Measurements from ENCODE around the gene GMEB1.
"Not testable (repeated sequence)": the region's sequence is repeated elsewhere in the genome, so short reads cannot be mapped to it uniquely, and the experiment has no call there.

GMEB1 gene, protein sequence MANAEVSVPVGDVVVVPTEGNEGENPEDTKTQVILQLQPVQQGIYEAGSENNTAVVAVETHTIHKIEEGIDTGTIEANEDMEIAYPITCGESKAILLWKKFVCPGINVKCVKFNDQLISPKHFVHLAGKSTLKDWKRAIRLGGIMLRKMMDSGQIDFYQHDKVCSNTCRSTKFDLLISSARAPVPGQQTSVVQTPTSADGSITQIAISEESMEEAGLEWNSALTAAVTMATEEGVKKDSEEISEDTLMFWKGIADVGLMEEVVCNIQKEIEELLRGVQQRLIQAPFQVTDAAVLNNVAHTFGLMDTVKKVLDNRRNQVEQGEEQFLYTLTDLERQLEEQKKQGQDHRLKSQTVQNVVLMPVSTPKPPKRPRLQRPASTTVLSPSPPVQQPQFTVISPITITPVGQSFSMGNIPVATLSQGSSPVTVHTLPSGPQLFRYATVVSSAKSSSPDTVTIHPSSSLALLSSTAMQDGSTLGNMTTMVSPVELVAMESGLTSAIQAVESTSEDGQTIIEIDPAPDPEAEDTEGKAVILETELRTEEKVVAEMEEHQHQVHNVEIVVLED

DNA sequence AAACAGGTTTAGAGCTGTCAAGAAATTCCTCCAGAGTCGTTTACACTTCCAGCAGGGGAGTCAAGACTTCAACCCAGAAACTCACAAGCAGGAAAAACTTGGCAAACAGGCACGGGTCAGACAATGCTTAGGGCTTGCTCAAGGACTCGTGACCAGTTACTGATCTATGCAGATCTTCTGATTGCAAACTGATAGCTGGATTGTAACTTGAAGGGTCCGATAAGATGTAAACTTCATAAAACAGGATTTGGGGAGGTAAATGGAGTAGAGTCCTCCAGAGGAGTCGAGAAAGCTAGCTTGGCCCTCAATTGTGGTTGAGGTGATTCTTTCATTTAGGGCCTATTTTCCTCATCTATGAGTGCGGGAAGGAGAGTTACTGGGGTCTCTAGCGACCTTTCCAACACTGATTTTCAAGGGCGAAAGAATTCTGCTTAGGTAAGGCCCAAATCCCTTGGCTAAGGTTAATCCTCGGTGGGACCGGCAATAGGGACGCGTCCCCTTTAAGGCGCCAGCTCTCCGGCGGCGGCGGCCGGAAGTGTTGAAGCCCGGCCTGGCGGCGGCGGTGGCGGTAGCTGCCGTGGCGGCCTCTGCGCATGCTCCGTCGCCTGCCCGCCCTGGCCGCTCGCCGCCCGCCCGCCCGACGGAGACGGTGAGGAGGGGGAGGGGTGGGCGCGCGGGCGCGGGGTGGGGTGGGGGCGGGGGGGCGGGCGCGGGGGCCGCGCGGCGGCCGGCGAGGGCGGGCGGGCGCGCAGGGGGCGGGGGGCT lies at the start of gene GMEB1:
Gene GMEB1, plus strand, starts transcription at position 594 of the 765 bp plus-strand sequence. CDS start 14,829 bp downstream, outside the sequence.
- DNase-seq, result peak; percentile 75

DNA sequence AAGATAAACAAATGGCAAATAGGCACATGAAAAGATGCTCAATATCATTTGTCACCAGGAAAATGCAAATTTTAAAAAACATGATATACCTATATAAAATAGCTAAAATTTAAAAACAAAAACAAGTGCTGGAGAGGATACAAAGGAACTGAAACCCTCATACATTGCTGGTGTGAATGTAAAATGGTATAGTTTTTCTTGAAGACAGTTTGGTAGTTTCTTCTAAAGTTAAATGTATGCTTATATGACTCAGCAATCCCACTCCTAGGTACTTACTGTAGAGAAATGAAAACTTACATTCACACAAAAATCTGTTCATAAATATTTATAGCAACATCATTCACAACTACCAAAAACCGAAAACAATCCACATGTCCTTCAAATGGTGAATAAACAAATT lies 36.9 kb upstream of the GMEB1 start:
- DNase-seq, result no peak

DNA sequence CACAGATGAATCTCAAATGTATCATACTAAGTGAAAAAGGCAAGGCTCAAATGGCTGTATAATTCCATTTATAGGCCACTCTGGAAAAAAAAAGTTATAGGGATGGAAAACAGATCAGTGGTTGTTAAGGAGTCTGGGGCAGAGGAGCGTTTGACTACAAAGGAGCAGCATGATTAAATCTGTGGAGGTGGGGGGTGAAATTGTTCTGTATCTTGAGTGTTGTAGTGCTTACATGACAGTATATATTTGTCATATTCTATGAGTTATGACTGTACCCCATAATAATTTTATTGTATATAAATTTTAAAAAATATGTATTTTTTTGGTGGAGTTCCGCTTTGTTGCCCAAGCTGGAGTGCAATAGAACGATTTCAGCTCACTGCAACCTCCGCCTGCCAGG lies 36.0 kb upstream of the GMEB1 start:
- DNase-seq, result no peak

DNA sequence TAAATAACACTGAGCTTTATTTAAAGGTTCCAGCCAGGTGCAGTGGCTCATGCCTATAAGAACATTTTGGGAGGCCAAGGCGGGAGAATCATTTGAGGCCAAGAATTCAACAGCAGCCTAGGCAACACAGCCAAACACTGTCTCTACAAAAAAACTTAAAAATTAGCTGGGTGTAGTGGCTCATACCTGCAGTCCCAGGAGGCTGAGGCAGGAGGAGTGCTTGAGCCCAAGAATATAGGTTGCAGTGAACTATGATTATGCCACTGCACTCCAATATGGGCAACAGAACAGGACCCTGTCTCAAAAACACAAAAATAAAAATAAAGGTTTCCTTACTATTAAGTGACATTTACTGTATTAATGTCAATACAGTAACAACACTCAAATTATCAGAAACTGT lies 27.8 kb upstream of the GMEB1 start:
- DNase-seq, result no peak

DNA sequence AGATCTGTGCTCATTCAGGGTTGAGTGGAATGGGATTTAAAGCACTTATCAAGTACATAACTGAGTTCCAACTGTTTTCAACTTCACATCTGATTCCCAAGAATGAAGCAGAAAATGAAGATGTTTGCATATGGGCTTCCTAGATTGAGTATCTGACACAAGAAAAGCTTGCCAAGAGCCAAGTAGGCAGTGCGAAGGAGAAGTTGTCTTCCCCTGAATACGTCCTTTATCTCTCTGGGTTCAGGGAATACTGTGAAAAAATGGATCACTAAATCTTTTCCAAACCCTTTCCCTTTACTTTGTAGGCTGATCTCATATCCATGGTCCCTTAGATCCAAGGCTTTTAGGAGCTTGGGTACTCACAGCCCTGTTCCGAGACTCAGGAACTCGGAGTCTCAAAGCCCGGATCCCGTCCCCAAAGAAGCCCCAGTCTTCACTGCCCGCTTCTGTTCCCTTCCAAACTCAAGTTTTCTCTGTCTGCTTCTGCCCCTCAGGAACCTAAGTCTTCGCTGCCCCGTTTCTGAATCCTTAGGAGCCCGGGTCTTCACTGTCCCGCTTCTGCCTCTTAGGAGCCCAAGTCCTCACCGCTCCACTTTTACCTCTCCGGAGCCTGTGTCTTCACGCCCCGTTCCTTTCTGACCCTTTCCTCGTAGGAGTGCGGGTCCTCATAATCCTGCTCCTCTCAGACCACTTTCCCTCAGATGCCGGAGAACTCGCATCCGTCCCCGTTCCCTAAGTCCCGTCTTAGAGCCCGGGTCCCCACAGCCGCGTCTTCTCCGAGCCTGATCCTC lies 26.3 kb upstream of the GMEB1 start:
- no peak for DNase-seq

DNA sequence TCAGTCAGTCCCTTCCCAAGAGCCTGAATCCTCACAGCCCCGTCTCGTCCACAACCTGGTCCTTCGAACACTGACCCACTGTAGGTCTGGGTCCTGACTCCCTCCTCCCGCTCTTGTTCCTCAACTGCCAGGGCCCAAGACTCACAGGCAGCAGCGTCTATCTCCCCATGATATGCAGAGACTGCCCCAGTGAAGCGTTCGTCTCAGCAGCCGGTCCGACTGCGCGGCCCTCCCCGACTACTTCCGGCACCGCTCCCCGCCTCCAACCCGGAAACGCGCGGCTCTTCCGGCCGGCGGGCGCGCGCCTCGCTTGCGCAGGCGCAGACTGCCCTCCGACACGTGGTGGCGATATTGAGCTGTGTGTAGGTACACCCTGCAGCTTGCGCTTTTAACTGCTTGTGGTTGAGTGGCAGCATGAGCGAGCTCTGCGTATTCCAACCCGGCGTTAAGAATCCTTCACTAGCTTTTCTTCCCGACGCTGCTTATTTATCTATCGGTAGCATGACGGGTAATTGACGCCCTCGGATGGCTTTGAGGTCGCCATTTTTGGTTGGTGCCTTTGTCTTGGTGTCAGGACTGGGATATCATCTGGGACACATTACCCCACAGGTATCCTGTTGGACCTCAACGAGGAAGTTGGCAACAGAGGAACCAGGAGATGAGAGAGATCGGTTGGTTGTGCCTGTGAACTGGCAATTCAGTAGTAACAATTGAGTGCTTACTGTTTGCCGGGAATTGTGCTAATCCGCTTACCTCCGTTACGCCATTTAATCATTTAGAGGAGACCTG lies 25.5 kb upstream of the GMEB1 start, which contains the start of gene TAF12:
Gene TAF12, minus strand, starts transcription at position 221 of the 789 bp plus-strand sequence. CDS start 20,986 bp downstream, outside the sequence.
- DNase-seq, result peak; percentile 91

DNA sequence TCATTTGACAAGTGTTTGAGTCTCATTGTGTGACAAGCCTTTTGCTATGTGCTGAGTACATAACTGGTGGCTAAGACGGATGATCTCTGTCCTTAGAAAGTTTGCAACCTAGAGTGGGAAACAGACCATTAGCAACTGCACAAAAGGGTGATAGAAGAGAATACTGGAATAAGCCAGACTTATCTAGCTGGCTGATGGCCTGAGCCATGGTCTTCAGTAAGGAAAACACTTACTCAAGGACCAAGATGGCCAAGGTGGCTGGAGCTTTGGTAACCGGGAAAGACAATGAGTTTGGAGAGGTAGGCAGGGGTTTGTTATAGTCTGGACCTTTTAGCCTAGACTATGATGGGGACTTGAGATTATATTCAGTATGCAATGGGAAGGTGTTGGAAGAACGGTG lies 24.1 kb upstream of the GMEB1 start:
- DNase-seq, result no peak

DNA sequence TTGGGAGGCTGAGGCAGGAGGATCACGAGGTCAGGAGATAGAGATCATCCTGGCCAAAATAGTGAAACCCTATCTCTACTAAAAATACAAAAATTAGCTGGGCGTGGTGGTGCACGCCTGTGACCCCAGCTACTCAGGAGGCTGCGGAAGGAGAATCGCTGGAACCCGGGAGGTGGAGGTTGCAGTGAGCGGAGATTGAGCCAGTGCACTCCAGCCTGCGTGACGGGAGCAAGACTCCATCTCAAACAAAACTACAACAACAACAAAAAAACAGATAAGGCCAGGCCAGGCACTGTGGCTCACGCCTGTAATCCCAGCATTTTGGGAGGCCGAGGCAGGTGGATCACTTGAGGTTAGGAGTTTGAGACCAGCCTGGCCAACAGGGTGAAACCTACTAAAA lies 23.2 kb upstream of the GMEB1 start:
- not testable (repeated sequence) for DNase-seq

DNA sequence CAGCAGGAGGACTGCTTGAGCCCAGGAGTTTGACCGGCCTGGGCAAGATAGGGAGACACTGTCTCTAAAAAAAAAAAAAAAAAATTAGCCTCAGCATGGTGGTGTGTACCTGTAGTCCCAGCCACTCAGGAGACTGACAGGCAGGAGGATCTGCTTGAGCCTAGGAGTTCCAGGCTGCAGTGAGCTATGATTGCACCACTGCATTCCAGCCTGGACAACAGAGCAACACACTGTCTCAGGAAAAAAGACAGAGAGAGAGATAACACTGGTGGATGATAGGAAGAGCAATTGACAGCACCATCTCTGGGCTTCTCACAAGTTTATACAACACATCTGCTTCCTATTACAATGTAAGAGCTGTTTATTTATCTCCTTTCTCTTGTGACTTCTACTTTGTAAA lies 22.5 kb upstream of the GMEB1 start:
- no peak for DNase-seq

DNA sequence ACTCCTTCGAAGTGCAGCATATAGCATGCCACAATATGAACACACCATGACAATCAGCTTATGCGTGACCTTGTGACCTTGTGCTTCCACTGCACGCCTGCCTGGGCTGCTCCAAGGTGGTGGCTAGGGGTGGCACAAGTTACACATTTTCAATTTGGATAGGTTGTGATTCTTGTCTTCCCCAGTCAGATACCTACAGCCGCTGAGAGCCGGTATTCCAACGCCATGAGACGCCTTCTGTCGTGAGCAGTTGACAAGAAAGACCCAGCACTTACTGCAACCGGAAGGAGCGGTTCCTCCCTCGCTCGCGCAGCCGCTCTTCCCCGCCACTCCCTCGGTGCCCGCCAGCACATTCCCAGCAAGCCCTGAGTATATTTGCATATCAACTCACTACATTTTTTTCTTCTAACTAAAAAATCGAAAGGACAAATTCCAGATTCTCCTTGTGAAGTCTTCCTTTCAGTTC lies 20.5 kb upstream of the GMEB1 start:
- DNase-seq, result peak; percentile 74

DNA sequence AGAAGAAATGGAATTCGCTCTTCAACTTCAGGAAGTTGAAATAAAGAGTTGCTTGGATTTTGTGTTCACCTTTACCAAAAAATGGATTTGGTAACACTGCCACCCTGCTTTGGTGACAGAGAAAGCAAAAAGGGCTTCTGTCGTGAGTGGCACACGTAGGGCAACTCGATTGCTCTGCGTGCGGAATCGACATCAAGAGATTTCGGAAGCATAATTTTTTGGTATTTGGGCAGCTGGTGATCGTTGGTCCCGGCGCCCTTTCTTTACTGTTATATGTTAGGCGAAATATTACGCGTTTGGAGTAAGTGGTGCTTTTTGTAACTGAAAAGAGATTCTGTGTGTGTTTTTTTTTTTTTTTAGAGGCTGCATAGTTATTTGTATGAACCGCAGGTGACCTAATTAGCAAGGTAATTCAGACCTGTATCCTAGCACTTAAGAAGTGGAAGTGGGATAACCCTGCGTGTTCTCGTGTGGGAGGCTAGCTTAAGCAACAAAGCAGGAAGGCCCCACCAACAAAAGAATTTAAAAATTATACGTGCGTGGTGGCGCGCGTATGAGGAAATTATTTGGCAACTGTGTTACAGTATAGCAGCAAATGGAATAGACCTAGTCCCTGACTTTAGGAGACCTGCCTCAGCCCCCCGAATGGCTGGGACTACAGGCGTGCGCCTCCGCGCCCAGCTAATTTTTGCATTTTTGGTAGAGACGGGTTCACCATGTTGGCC lies 19.9 kb upstream of the GMEB1 start, which contains the start of gene RNU11:
Gene RNU11, plus strand, starts transcription at position 127 of the 725 bp plus-strand sequence.
- DNase-seq, result peak; percentile 99

DNA sequence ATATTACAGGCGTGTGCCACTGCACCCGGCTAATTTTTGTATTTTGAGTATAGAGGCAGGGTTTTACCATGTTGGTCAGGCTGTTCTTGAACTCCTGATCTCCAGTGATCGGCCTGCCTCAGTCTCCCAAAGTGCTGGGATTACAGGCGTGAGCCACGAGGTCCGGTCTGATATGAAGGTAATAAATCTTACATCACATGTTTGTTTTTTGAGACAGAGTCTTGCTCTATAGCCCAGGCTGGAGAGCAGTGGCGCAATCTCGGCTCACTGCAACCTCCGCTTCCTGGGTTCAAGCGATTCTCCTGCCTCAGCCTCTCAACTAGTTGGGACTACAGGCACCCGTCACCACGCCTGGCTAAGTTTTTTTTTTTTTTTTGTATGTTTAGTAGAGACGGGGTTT lies 15.5 kb upstream of the GMEB1 start:
- DNase-seq, result not testable (repeated sequence)

DNA sequence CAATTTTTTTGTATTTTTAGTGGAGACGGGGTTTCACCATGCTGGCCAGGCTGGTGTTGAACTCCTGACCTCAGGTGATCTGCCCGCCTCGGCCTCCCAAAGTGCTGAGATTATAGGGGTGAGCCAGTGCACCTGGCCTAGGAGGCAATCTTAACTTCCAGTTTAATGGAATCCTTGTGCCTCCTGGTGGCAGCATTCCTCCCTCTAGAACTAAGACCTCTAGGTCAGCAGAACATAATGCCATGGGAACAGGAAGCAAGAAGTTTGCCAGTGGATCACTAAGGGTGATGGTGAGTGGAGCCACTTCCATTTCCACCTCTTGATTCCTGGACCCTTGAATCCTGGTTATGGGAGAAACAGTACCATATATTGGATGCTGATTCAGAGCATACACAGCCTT lies 14.7 kb upstream of the GMEB1 start:
- not testable (repeated sequence) for DNase-seq

DNA sequence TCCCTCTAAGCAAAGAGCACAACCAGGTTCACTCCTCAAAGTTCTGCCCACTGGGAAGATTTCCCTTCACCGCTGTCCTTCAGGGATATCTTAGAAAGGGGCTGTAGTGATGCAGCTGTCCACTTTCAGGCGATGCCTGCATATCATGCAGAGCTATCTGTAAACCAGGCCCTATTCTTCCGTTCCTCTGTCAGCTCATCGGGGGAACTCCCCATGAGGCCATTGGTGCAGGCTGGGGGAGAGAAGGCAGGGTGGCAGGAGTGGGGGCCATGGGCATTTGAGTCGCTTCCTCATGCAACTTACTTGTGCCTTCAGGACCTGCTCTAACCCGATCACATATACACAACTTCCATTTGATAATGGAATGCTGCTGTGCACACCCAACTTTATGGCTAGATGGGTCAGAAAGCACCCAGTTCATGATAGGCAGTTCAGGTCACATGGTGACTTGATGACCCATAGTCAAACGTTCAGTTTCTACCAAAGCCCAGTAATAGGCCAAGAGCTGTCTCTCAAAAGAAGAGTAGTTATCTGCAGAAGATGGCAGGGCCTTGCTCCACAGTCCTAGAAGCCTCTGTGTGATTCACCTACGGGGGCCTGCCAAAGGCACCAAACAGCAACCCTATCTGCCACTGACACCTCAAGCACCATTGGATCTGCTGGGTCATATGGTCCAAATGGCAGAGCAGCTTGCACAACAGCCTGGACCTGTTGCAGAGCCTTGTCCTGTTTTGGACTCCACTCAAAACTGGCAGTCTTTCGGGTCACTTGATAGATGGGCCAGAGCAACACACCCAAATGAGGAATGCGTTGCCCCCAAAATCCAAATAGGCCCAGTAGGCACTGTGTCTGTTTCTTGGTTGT lies 12.9 kb upstream of the GMEB1 start:
- not testable (repeated sequence) for DNase-seq

DNA sequence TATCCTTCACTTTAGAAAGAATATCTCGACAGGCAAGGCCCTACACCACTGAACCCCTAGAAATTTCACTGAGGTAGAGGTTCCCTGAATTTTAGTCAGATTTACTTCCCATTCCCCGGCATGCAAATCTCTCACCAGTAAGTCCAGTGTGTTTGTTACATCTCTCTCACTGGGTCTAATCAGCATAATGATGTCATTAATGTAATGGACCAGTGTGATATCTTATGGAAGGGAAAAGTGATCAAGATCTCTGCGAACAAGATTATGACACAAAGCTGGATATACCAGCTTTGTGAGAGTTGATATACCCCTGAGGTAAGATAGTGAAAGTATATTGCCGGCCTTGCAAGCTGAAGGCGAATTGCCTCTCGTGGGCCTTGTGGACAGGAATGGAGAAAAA lies 12.2 kb upstream of the GMEB1 start:
- DNase-seq, result no peak

DNA sequence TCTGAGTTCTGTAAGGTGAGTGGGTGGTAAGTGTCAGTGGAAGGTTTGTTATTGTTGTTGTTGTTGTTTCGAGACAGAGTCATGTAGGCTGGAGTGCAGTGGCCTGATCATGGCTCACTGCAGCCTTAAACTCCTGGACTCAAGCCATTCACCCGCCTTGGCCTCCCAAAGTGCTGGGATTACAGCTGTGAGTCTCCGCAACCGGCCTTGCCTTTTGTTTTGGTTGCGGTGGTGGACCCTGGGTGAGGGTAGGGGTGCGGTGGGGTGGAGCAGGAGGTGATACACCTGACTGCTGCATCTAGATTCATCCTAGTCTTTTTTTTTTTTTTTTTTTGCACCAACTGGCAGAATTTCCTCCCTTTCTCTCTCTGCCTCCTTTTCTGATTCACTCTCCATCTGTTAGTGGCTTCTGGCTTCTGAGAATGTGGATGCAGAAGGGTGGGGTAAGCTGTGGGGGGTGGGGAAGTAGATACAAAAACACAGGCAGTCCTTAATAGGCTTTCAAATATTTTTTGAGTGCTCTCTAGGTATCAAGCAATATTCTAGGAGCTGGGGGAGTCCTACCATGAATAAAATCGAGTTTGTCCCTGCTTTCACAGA lies 4.6 kb upstream of the GMEB1 start:
- DNase-seq, result no peak

DNA sequence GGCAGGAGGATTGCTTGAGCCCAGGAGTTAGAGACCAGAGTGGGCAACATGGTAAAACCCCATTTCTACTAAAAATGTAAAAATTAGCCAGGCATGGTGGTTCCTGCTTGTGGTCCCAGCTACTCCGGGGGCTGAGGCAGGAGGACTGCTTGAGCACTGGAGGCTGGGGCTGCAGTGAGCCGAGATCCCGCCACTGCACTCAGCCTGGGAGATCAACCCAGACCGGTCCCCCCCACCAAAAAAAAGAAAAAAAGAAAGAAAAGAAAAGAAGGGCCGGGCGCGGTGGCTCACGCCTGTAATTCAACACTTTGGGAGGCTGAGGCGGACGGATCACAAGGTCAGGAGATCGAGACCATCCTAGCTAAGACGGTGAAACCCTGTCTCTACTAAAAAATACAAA lies 1.8 kb upstream of the GMEB1 start:
- no peak for DNase-seq

DNA sequence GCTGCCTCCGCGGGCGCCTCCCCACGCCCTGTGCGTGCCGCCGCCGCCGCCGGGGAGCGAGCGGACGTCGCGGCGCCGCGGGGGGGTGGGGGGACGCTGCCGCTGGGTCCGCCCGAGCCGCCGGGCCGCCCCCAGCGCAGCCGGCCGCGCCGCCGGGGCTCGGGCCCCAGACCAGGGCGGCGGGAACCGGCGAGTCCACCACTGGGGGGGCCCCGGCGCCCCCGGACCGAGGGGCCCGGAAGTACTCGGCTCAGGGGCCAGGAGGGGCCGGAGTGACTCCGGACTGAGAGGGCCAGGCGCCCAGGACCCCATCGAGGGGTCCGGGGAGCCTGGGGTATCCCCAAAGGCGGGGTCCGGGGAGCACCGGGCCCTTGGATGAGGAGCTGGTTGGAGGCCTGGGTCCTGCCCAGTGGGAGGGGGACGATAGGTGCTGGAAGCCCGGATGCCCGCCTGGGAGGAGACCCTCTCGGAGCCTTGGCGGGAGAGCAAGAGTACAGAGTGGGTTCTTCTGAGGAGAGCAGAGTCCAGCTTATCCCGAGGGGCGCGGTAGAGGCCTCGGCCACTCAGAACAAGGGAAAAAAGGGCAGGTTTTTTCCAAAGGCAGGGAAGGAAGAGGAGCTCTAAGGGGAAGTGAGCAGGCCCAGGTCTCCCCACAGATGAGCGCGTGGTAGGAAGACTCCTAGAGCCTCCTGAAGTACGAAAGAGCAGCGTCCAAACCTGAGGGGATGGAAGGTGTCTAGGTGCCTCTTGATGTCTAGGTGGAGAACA lies 556 bp downstream of the GMEB1 start:
- DNase-seq, result peak; percentile 5

DNA sequence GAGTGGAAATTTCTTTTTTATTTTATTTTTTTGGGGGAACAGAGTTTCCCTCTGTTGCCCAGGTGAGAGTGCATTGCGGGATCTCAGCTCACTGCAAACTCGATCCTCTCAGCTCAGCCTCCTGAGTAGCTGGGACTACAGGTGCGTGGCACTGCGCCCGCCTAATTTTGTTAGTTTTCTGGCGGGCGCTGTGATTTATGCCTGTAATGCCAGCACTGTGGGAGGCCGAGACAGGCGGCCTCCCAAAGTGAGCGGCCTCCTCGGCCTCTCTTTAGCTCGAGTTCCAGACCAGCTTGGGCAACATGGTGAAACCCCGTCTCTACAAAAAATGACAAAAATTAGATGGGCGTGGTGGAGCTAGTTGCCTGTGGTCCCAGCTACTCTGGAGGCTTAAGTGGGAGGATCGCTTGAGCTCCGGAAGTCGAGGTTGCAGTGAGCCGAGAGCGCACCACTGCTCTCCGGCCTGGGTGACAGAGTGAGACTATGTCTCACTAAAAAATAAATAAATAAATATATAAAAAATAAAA lies 2.7 kb downstream of the GMEB1 start:
- DNase-seq, result no peak

Data from amniotic stem cell (primary cell).